KMS-11 (cell line): Measurements from ENCODE around the gene CD59.

Source experiments
- H2AFZ ChIP-seq: fragments of 200-600 bp; sonication (generic); 2 replicates; pipeline ENCODE4 v1.6.1; 2016; ENCODE audit warnings: antibody characterized with exemption, mixed run types, low read depth
- H3K27ac ChIP-seq: fragments of 200-600 bp; sonication (generic); 2 replicates; pipeline ENCODE4 v1.6.1; 2016; ENCODE audit warnings: mild to moderate bottlenecking, mixed run types
- H3K27me3 ChIP-seq: fragments of 200-600 bp; sonication (generic); 2 replicates; pipeline ENCODE4 v1.6.1; 2017; ENCODE audit warnings: mild to moderate bottlenecking, low read depth, mixed run types, moderate library complexity; ENCODE audit not compliant: insufficient read depth
- H3K36me3 ChIP-seq: fragments of 200-600 bp; sonication (generic); 2 replicates; pipeline ENCODE4 v1.6.1; 2017; ENCODE audit warnings: mild to moderate bottlenecking, mixed run types; ENCODE audit not compliant: insufficient read depth
- H3K4me1 ChIP-seq: fragments of 200-600 bp; sonication (generic); 2 replicates; pipeline ENCODE4 v1.6.1; 2016; ENCODE audit warnings: mild to moderate bottlenecking, low read depth, mixed run types; ENCODE audit not compliant: poor library complexity, severe bottlenecking
- H3K4me2 ChIP-seq: fragments of 200-600 bp; sonication (generic); 2 replicates; pipeline ENCODE4 v1.7.0; 2016; ENCODE audit warnings: mild to moderate bottlenecking, mixed run types
- H3K4me3 ChIP-seq: fragments of 200-600 bp; sonication (generic); IDR thresholded peaks from 2 replicates; pipeline ENCODE4 v1.6.1; 2017; ENCODE audit warnings: low read depth, low read length, mixed read lengths; ENCODE audit not compliant: insufficient read depth
- H3K79me2 ChIP-seq: fragments of 200-600 bp; sonication (generic); 2 replicates; pipeline ENCODE4 v1.6.1; 2016; ENCODE audit warnings: low read depth, mixed run types; ENCODE audit not compliant: insufficient read depth
- H3K9ac ChIP-seq: fragments of 200-600 bp; sonication (generic); 2 replicates; pipeline ENCODE4 v1.6.1; 2016; ENCODE audit warnings: mild to moderate bottlenecking, mixed run types
- H4K20me1 ChIP-seq: fragments of 200-600 bp; sonication (generic); 2 replicates; pipeline ENCODE4 v1.6.1; 2016; ENCODE audit warnings: mild to moderate bottlenecking, mixed run types; ENCODE audit not compliant: insufficient read depth
- TF ChIP-seq, protein P1 (sequence below): fragments of 200-600 bp; sonication (generic); conservative IDR thresholded peaks from 2 replicates; pipeline ENCODE4 v1.6.1; 2017; ENCODE audit warnings: low read depth, mild to moderate bottlenecking, antibody characterized with exemption, low read length, moderate library complexity, mixed read lengths

The CD59 gene

GRCh38 chr11:33703234-33703633 lies 33.0 kb downstream of the CD59 start:
- Histone ChIP-seq H2AFZ (no peak overlapping the region), H3K36me3 (no peaks in the 10 kb centered on the region), H3K4me1 (peaks cover 34% of the 10 kb centered on the region), H3K27me3 (no peaks in the 10 kb centered on the region), H4K20me1 (no peaks in the 10 kb centered on the region), H3K27ac (no peak overlapping the region), H3K4me2 (no peak overlapping the region), H3K9ac (no peak overlapping the region), H3K79me2 (no peaks in the 10 kb centered on the region), H3K4me3 (no peak overlapping the region)
- TF ChIP-seq, protein P1, sequence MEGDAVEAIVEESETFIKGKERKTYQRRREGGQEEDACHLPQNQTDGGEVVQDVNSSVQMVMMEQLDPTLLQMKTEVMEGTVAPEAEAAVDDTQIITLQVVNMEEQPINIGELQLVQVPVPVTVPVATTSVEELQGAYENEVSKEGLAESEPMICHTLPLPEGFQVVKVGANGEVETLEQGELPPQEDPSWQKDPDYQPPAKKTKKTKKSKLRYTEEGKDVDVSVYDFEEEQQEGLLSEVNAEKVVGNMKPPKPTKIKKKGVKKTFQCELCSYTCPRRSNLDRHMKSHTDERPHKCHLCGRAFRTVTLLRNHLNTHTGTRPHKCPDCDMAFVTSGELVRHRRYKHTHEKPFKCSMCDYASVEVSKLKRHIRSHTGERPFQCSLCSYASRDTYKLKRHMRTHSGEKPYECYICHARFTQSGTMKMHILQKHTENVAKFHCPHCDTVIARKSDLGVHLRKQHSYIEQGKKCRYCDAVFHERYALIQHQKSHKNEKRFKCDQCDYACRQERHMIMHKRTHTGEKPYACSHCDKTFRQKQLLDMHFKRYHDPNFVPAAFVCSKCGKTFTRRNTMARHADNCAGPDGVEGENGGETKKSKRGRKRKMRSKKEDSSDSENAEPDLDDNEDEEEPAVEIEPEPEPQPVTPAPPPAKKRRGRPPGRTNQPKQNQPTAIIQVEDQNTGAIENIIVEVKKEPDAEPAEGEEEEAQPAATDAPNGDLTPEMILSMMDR: no peak

- H3K36me3 ChIP-seq: no peaks in the 10 kb centered on the region
- peak overlapping the region; percentile 53; the same call in 1 of the 2 replicates for H2AFZ ChIP-seq
- H3K4me1 ChIP-seq: peaks cover 25% of the 10 kb centered on the region
- no peaks in the 10 kb centered on the region for H3K27me3 ChIP-seq
- H3K4me3 ChIP-seq: no peak overlapping the region
- peak overlapping the region; percentile 14; the same call in 1 of the 2 replicates for H3K27ac ChIP-seq
- H3K79me2 ChIP-seq: no peaks in the 10 kb centered on the region
- H3K9ac ChIP-seq: no peak overlapping the region
- peak overlapping the region; percentile 88 for H3K4me2 ChIP-seq
- H4K20me1 ChIP-seq: no peaks in the 10 kb centered on the region
- TF ChIP-seq, protein P1: no peak
These were observed 34.7 kb downstream of the CD59 start for GRCh38 chr11:33701302-33702230.

- Histone ChIP-seq H3K4me2 (peak within 1 kb of the TSS; percentile 88), H3K4me3 (no peak within 1 kb of the TSS), H3K27me3 (no peaks in the 10 kb centered on the region), H3K4me1 (peaks cover 22% of the 10 kb centered on the region), H4K20me1 (no peaks in the 10 kb centered on the region), H3K9ac (peak within 1 kb of the TSS; percentile 7; the same call in 1 of the 2 replicates), H3K79me2 (no peaks in the 10 kb centered on the region), H3K27ac (peak within 1 kb of the TSS; percentile 14; the same call in 1 of the 2 replicates), H3K36me3 (no peaks in the 10 kb centered on the region), H2AFZ (peak within 1 kb of the TSS; percentile 53; the same call in 1 of the 2 replicates)
- TF ChIP-seq, protein P1: no peak
These were observed 35.5 kb downstream of the CD59 start, which contains the start of gene C11orf91 for GRCh38 chr11:33700502-33701271. C11orf91 (minus strand) TSS chr11:33700826; CDS start chr11:33700740, 86 bp downstream.

DNA sequence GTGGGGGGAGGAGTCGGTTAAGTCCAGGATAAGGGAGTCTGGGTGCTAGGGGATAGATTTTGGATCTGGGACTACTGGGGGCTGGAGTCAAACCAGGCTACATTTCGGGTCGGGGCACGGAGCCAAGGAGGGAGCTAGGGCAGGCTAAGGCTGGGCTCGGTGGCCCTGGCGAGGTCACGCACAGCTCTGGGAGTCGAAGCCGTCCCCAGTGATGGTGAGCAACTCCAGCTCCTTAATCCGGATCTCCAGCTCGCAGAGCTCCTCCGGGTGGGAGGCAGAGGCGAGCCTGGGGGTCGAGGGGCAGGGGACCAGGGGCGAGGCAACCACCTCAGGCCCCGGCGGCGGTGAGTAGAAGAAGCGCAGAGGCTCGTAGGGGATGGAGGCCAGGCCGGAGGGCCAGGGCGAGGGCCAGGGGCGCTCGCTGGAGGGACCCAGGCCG lies 36.1 kb downstream of the CD59 start:
- H3K4me1 ChIP-seq: peaks cover 28% of the 10 kb centered on the region
- peak overlapping the region; percentile 53; the same call in 1 of the 2 replicates for H2AFZ ChIP-seq
- H3K4me3 ChIP-seq: no peak overlapping the region
- no peaks in the 10 kb centered on the region for H4K20me1 ChIP-seq
- H3K79me2 ChIP-seq: no peaks in the 10 kb centered on the region
- no peak overlapping the region for H3K27ac ChIP-seq
- no peak overlapping the region; the same call in 1 of the 2 replicates for H3K9ac ChIP-seq
- H3K4me2 ChIP-seq: peak overlapping the region; percentile 67
- TF ChIP-seq, protein P1: no peak
- no peaks in the 10 kb centered on the region for H3K36me3 ChIP-seq
- no peaks in the 10 kb centered on the region for H3K27me3 ChIP-seq
